Astrocyte of the cerebellum (primary cell): Measurements from ENCODE around the gene CTNND2.
A peak's percentile ranks its signal among the peaks of the same experiment; 100 is the strongest.

Source experiments
- DNase-seq: peaks from one replicate; pipeline ENCODE4 v3.0.0-alpha.2; 2011; ENCODE audit warnings: low read depth
- H3K4me3 ChIP-seq: 2 replicates; pipeline ENCODE4 v1.5.1; 2011; ENCODE audit warnings: mild to moderate bottlenecking, low read depth, low read length, moderate library complexity
- CTCF ChIP-seq: IDR thresholded peaks from 2 replicates; pipeline ENCODE4 v1.5.1; 2012; ENCODE audit warnings: low read length, low read depth, moderate library complexity, mild to moderate bottlenecking; ENCODE audit errors: missing control alignments
- in situ Hi-C: cut with HindIII; loops from 2 replicates; pipeline ENCODE4 v1.10.0; 2017; ENCODE audit warnings: low sequenced_read_pairs

CTNND2 gene

GRCh38 chr5:11903121-11903613, 1.1 kb downstream of the CTNND2 start:
- in situ Hi-C loops, result no loop called here
- no peak for TF ChIP-seq CTCF
- H3K4me3 ChIP-seq, result peak overlapping the region; percentile 60
- no peak for DNase-seq

DNA sequence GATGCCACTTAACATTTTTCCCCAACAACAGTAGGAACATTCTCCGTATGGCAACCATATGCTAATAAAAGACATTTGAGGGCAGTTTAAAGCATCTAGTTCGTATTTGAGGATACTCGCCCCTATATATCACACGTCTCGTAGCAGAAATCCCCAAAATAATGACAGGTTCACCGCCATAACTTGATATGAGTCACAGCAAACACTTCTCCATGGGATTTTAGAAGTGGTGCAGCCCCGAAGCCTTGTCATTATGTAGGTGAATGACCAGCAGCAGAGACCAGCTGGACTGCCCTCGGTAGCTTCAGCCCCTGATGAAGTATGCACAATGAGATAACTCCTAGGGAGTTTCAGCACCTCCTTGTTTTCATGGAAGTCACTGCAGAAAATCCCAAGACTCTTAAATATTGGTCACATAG, 2.0 kb downstream of the CTNND2 start:
- peak overlapping the region; percentile 1 for H3K4me3 ChIP-seq
- no peak for TF ChIP-seq CTCF
- in situ Hi-C loops, result no loop called here
- no peak for DNase-seq

DNA sequence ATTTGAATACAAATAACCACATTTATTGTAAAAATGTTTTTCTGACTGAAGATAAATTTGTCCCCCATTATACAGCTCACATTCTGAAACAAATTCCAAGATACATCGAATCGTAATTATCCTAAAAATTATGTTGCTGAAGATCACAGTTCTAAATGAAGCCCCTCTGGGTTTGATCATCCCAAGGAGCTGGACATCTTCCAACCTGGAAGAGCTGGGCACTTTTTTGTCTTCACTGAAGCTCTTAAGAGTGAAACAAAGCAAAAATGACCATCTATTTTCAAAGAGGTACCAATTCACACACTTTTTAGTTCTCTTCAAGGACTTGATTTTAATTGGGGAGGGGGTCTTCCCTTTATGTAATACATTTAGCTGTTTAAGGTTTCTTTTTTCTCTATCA, 5.5 kb downstream of the CTNND2 start:
- in situ Hi-C loops, result no loop called here
- no peak for DNase-seq
- no peak for TF ChIP-seq CTCF
- H3K4me3 ChIP-seq, result no peak overlapping the region

GRCh38 chr5:11897781-11898180, 6.5 kb downstream of the CTNND2 start:
- in situ Hi-C loops, result no loop called here
- no peak for DNase-seq
- H3K4me3 ChIP-seq, result no peak overlapping the region
- no peak for TF ChIP-seq CTCF

GRCh38 chr5:11894992-11895391, 9.3 kb downstream of the CTNND2 start:
- no peak overlapping the region for H3K4me3 ChIP-seq
- no peak for TF ChIP-seq CTCF
- no peak for DNase-seq
- in situ Hi-C loops, result no loop called here

DNA sequence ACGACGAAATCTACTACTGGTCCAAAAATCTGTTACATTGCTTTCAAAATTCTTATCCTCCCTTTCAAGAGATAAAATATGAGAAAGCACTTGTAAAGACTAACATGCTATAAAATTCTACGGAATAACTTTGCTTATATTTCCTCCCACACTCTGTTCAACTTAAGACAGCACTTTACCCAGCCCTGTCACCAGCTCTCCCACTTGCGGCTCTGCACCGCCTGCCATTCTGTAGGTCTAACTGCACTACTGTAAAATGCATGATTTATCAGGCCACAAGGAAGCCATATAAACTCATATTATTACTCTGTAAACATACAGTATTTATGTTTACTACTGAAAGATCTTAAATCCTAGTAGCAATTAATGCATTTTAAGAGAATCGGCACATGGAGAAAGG, 11.4 kb downstream of the CTNND2 start:
- H3K4me3 ChIP-seq, result no peak overlapping the region
- no peak for TF ChIP-seq CTCF
- in situ Hi-C loops, result no loop called here
- no peak for DNase-seq

GRCh38 chr5:11890777-11891176, 13.5 kb downstream of the CTNND2 start:
- no peak for DNase-seq
- H3K4me3 ChIP-seq, result no peak overlapping the region
- TF ChIP-seq CTCF, result no peak
- in situ Hi-C loops, result no loop called here
